ENCODE measurements around the gene CYBA. TPM values are rescaled to one million over a fixed set of nuclear protein-coding genes. Genes with fewer than 3 reads are reported as not detected.

CYBA gene
- total and polyA plus RNA-seq, 2 of the 4 experiments (the other 2 are of a cell fraction) = 65.6 to 169 TPM

- Histone ChIP-seq H3K9ac (ENCODE audit: low read depth, low read length) (no peak overlapping the region), H2BK20ac (ENCODE audit: low read depth, low read length) (no peak overlapping the region), H3K14ac (replicated peaks; ENCODE audit: low read depth, low read length) (no peak overlapping the region), H2AK5ac (ENCODE audit: low read depth, low read length) (no peak overlapping the region), H3K4me1 (ENCODE audit: control insufficient read depth, insufficient read depth, low read length) (peaks cover 5% of the 10 kb centered on the region; the same call in 1 of the 2 replicates), H2AK9ac (replicated peaks; ENCODE audit: low read depth, low read length, poor library complexity) (no peak overlapping the region), H4K5ac (ENCODE audit: low read depth, low read length) (no peak overlapping the region), H3K36me3 (ENCODE audit: control insufficient read depth, insufficient read depth, low read length) (peaks cover 13% of the 10 kb centered on the region), H3K79me1 (ENCODE audit: low read depth in 1 of 2, low read length in 2 of 2) (peaks cover 0 to 21% of the 10 kb centered on the region in 2 experiments; a peak in 1 of 4 replicates), H3K4me2 (ENCODE audit: low read depth, low read length) (no peak overlapping the region), H3K4me3 (ENCODE audit: insufficient read depth, low read depth, low read length) (no peak overlapping the region), H3K9me1 (ENCODE audit: insufficient read depth, low read length) (no peaks in the 10 kb centered on the region), H2BK120ac (ENCODE audit: low read depth, low read length) (no peak overlapping the region), H4K8ac (ENCODE audit: low read depth in 2 of 2, low read length in 2 of 2) (no peak overlapping the region), H2BK5ac (ENCODE audit: low read depth, low read length, poor library complexity, severe bottlenecking) (no peak overlapping the region), H3K23ac (ENCODE audit: low read depth, low read length) (no peak overlapping the region), H4K20me1 (ENCODE audit: insufficient read depth, low read length) (peaks cover 3% of the 10 kb centered on the region; the same call in 1 of the 2 replicates), H3K27ac (ENCODE audit: insufficient read depth, low read length) (no peak overlapping the region), H2AFZ (replicated peaks; ENCODE audit: low read length, poor library complexity) (no peak overlapping the region), H3K56ac (ENCODE audit: extremely low read depth, insufficient read depth, low read length) (no peak overlapping the region), H3K18ac (ENCODE audit: low read depth, low read length) (no peak overlapping the region), H4K91ac (ENCODE audit: insufficient read depth, low read depth, low read length) (no peak overlapping the region), H2BK15ac (ENCODE audit: low read depth, low read length) (no peak overlapping the region), H3K4ac (ENCODE audit: low read depth, low read length) (no peak overlapping the region), H3K9me3 (ENCODE audit: control insufficient read depth, insufficient read depth, low read length) (no peaks in the 10 kb centered on the region), H3K27me3 (ENCODE audit: control insufficient read depth, insufficient read depth, low read length) (no peaks in the 10 kb centered on the region)
- ATAC-seq (ENCODE audit: low read depth) (no peak), DNase-seq (no peak)
- TF ChIP-seq SMC3 (IDR thresholded peaks at IDR 0.05; ENCODE audit: low read depth, low read length) (no peak), NFE2L2 (IDR thresholded peaks at IDR 0.05; ENCODE audit: low read depth, low read length) (no peak), FOS (IDR thresholded peaks at IDR 0.05; ENCODE audit: low read depth, low read length) (no peak), CHD1 (IDR thresholded peaks at IDR 0.05; ENCODE audit: low read depth, low read length) (no peak), MAFK (IDR thresholded peaks at IDR 0.05; ENCODE audit: low read depth, low read length) (no peak), RFX5 (IDR thresholded peaks at IDR 0.05; ENCODE audit: low read depth, low read length) (no peak), MXI1 (IDR thresholded peaks at IDR 0.05; ENCODE audit: borderline replicate concordance, low read depth, low read length) (no peak), POLR2A (IDR thresholded peaks at IDR 0.05; ENCODE audit: low read depth, low read length) (no peak), ELK1 (IDR thresholded peaks at IDR 0.05; ENCODE audit: borderline replicate concordance, low read depth, low read length) (no peak), MAZ (IDR thresholded peaks at IDR 0.05; ENCODE audit: borderline replicate concordance, low read depth, low read length) (no peak), BHLHE40 (IDR thresholded peaks at IDR 0.05; ENCODE audit: low read depth, low read length) (no peak), RAD21 (IDR thresholded peaks at IDR 0.05; ENCODE audit: low read length) (no peak), CEBPB (IDR thresholded peaks at IDR 0.05; ENCODE audit: low read depth, low read length) (no peak), RCOR1 (IDR thresholded peaks at IDR 0.05; ENCODE audit: insufficient replicate concordance, low read length) (no peak)
- TF ChIP-seq, protein P1, sequence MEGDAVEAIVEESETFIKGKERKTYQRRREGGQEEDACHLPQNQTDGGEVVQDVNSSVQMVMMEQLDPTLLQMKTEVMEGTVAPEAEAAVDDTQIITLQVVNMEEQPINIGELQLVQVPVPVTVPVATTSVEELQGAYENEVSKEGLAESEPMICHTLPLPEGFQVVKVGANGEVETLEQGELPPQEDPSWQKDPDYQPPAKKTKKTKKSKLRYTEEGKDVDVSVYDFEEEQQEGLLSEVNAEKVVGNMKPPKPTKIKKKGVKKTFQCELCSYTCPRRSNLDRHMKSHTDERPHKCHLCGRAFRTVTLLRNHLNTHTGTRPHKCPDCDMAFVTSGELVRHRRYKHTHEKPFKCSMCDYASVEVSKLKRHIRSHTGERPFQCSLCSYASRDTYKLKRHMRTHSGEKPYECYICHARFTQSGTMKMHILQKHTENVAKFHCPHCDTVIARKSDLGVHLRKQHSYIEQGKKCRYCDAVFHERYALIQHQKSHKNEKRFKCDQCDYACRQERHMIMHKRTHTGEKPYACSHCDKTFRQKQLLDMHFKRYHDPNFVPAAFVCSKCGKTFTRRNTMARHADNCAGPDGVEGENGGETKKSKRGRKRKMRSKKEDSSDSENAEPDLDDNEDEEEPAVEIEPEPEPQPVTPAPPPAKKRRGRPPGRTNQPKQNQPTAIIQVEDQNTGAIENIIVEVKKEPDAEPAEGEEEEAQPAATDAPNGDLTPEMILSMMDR (conservative IDR thresholded peaks at IDR 0.05; ENCODE audit: low read depth, low read length) = no peak
- TF ChIP-seq, protein P2, sequence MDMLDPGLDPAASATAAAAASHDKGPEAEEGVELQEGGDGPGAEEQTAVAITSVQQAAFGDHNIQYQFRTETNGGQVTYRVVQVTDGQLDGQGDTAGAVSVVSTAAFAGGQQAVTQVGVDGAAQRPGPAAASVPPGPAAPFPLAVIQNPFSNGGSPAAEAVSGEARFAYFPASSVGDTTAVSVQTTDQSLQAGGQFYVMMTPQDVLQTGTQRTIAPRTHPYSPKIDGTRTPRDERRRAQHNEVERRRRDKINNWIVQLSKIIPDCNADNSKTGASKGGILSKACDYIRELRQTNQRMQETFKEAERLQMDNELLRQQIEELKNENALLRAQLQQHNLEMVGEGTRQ (IDR thresholded peaks at IDR 0.05; ENCODE audit: low read depth, low read length) = no peak
- CTCF ChIA-PET = no interaction called here
- BruUV-seq (replicated peaks) = no TSS peak
- 78% methylated on average over 8 of the region's 13 CpGs; no CpG with 5 or more reads in 1 of the 2 experiments for WGBS, 2 experiments (ENCODE audit: extremely low coverage in 2 of 2, insufficient read length in 1 of 2)
- POLR2A ChIA-PET (ENCODE audit: unreplicated experiment) = no interaction called here
- intact Hi-C loops (cut with micrococcal nuclease) = no loop called here
- in situ Hi-C loops (cut with MboI; ENCODE audit: low sequenced_read_pairs) = no loop called here
- dilution Hi-C loops (cut with HindIII; ENCODE audit: low sequenced_read_pairs, unreplicated experiment) = no loop called here
These were observed 2.2 kb upstream of the CYBA start for GRCh38 chr16:88653101-88653500.

Measured in IMR-90 (cell line).